NCI-H128 (cell line): ENCODE measurements around the gene EFTUD2.

ENCODE experiments used
- DNase-seq: peaks from one replicate; lab custom pipeline; 2025; ENCODE audit not compliant: unreplicated experiment; lab: John Stamatoyannopoulos, UW

Gene EFTUD2

DNA sequence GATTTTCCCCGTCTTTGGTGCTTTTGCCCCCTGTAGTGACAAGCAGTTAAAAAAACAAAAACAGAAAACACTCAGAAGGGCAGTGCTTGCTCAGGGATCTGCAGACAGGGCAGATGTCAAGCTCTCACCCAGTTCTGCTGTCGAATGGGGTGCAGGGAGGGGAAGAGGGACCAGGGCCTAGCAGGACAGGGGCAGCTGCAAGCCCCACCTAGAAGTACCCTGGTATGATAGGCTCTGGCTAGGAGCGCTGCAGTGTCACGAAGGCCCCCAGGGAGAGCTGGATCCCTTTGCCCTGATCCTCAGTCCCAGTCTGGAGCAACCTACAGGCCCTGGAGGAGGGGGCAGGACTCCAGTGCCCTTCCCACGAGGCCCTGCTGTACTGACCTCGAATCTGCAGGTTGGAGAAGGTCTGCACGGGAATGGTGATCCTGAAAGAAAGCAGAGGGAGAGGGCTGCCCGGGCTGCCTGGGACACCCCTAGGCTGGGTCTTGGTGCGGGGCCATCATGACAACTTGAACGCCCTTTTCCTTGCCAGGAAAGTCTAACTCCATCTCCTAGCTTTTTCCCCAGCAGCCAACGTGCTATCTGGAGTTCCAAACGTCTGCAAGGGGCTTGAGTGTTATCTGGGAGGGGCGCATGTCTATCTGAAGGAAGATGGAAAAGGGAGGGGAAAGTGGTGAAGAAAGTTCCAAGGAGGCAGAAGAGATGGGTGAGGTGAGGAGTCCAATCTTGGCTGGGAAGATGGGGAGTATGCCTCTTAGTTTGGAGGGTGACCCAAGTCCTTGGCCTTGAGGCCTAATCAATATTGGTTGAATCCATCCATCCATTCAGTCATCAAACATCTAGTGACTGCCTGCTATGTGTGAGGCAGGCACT, 11.2 kb upstream of the EFTUD2 start:
- DNase-seq: no peak

DNA sequence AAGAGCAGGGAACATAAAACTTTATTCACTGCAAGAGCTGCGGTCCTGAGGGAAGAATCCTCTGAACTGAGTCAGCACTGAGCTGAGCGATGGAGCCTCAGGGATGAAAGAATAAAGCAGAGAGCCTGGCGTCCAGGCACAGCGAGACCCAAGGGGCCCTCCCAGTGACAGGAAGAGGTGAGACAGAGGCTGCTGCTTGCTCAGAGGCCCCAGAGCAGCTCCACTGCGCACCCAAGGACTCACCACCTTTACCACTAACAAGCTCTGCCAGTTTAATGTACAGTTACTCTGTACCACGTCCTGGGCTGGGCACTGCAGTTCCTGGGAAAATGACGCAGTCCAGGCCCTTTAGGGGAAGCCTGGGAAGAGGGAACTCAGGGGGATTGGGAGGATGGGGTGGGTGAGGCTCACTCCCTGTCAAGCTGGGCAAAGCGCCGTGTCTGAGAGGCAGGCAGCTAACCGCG, 10.5 kb upstream of the EFTUD2 start:
- no peak for DNase-seq

GRCh38 chr17:44908761-44909326, 9.6 kb upstream of the EFTUD2 start:
- DNase-seq: no peak

GRCh38 chr17:44907729-44908470, 8.7 kb upstream of the EFTUD2 start:
- no peak for DNase-seq

GRCh38 chr17:44906763-44907728, 7.8 kb upstream of the EFTUD2 start:
- no peak for DNase-seq

DNA sequence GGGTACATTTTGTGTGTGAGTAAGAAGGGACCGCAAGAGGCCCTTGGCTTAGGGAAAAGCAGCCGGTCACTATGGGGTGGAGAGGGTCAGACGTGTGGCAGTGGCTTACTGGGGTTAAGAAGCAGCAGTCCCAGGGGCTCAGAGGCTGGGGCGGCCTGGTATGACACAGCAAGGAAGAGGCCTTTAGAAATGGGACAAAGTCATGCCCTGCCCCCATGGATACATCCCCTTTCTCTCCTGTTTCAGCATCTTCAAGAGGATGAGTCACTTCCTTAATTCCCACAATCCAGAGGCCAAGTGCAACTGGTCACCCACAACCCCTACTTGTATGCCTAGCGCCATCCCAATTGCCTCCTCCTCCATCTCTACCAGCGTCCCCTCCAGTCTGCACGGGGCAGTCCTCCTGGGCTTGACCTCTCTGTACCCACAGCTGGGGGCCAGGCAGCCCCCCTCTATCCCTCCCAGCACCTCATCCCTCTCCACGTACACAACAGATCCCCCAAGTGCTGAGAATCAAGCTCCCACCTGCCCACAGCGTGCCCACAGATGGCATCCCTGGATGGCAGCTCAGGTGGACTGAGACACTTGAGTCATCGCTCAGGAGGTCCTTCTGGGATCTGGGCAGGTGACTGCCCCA, 6.9 kb upstream of the EFTUD2 start:
- DNase-seq: no peak

GRCh38 chr17:44905006-44906000, 6.1 kb upstream of the EFTUD2 start:
- DNase-seq: no peak

- no peak for DNase-seq
Measured at GRCh38 chr17:44904001-44904984, 5.0 kb upstream of the EFTUD2 start.

DNA sequence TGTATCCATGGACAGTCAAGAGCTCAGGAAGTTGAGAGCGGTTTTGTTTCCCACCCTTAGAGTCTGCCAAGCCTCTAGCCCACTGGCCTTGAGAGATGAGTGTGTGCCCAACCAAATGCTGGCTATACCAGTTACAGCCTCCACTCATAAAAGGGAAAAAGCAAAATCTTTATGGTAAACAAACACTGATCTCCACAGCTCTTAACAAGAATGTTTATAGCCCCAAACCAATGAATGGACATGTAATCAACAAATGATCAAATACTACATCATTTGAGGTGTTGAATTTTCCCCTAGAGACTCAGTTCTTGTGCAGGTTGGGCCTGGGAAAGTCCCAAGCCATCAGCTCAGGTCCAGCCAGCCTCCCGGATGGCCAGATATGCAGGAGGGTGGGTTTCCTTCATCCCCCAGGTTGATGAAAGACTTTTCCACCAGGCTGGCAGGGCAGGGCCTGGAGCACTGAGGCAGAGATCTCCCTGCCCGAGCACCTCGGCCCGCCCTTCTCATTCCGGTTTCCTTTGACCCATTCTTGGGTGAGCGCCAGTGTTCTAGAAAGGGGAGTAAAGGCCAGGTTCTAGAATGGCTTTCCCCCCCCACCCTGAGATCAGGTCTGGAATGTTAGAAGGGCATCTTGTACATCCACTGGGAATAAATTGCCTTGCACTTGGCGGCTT, 3.9 kb upstream of the EFTUD2 start:
- no peak for DNase-seq

DNA sequence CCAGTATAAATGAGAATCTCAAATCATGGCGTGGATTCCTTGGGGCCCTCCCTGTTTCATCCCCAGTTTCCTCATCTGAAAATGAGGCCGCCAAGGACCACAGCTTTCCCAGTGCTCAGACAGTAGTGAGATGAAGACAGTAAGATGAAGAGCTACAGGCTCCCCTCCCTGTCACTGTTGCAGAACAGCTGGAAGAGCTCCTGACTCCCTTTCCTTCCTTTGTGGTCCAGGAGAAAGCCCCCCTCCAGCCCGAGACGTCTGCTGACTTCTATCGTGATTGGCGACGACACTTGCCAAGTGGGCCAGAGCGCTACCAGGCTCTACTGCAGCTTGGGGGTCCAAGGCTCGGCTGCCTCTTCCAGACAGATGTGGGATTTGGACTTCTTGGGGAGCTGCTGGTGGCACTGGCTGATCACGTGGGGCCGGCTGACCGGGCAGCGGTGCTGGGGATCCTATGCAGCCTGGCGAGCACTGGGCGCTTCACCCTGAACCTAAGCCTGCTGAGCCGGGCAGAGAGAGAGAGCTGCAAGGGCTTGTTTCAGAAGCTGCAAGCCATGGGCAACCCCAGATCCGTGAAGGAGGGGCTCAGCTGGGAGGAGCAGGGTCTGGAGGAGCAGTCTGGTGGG, 3.0 kb upstream of the EFTUD2 start:
- no peak for DNase-seq

DNA sequence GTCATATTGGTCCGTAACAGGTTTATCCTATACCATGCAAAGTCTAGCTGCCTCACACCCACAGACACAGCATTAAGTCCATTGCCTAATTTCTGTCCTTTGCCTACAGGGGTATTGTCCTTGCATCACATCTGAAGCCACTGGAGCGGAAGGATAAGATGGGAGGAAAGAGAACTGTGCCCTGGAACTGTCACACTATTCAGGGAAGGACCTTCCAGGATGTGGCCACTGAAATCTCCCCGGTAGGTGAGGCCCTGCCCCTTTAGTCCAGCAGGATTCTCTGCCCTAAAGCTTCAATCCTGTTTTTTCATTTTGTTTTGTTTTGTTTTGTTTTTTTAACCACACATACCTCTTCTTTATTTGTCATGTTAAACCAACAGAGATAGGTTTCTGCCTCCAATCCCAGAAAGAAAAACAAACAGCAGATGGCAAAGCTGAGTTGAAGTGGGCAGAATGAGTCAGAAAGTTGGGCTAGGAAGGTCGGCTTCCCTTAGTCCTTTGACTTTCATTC, 2.2 kb upstream of the EFTUD2 start:
- DNase-seq: no peak

GRCh38 chr17:44900894-44901293, 1.6 kb upstream of the EFTUD2 start:
- DNase-seq: no peak

GRCh38 chr17:44898768-44899073, 524 bp downstream of the EFTUD2 start:
- no peak for DNase-seq

DNA sequence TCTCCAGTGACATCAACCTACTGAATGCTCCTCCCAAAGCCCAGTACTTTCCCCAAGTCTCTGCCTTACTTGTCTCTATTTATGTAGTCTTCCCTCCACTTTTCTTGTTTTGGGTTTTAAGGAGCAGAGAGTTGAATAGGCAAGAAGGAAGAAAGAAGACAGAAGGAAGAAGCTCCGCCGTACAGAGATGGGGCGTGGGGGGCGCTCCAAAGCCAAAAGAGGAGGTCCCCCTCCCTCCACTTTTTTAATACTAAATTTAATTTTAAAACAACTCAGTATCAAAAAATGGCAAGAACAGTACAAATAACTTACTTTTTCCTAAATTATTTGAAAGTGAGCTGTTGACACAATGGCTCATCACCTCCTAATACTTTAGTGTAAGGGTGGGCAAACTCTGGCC, 4.6 kb downstream of the EFTUD2 start:
- DNase-seq: no peak

GRCh38 chr17:44892250-44892649, 7.0 kb downstream of the EFTUD2 start:
- no peak for DNase-seq

- no peak for DNase-seq
Measured at GRCh38 chr17:44889003-44889402, 10.2 kb downstream of the EFTUD2 start.
